ENCODE data around the gene ATP6V1E1.

ATP6V1E1 gene

DNA sequence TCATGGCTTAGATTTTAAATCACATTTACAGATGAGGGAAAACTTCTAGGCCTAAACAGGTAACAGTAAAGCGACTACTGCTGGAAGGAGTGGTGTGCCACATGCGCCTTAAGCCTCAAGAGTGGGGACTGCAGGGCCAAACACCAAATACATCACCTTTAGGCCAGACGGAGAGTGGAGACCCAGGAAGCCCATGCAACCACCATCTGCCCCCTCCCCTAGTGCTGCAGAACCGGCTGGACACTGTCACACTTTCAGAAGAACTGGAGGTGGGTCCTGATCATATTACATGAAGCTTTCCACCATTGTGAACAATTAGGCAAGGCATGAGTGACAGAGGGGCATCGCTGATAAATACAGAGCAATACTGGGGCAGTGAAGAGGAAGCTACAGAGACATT, 36.3 kb downstream of the ATP6V1E1 start:
- TF ChIP-seq, protein P1, sequence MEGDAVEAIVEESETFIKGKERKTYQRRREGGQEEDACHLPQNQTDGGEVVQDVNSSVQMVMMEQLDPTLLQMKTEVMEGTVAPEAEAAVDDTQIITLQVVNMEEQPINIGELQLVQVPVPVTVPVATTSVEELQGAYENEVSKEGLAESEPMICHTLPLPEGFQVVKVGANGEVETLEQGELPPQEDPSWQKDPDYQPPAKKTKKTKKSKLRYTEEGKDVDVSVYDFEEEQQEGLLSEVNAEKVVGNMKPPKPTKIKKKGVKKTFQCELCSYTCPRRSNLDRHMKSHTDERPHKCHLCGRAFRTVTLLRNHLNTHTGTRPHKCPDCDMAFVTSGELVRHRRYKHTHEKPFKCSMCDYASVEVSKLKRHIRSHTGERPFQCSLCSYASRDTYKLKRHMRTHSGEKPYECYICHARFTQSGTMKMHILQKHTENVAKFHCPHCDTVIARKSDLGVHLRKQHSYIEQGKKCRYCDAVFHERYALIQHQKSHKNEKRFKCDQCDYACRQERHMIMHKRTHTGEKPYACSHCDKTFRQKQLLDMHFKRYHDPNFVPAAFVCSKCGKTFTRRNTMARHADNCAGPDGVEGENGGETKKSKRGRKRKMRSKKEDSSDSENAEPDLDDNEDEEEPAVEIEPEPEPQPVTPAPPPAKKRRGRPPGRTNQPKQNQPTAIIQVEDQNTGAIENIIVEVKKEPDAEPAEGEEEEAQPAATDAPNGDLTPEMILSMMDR (IDR thresholded peaks at IDR 0.05; ENCODE audit: low read depth, low read length) = no peak
- TF ChIP-seq, protein P2, sequence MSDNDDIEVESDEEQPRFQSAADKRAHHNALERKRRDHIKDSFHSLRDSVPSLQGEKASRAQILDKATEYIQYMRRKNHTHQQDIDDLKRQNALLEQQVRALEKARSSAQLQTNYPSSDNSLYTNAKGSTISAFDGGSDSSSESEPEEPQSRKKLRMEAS (IDR thresholded peaks at IDR 0.05; ENCODE audit: low read depth, low read length) = no peak
- DNase-seq (ENCODE audit: low read depth) = no peak
- no peak overlapping the region for H3K4me3 ChIP-seq (ENCODE audit: low read depth, low read length)

DNA sequence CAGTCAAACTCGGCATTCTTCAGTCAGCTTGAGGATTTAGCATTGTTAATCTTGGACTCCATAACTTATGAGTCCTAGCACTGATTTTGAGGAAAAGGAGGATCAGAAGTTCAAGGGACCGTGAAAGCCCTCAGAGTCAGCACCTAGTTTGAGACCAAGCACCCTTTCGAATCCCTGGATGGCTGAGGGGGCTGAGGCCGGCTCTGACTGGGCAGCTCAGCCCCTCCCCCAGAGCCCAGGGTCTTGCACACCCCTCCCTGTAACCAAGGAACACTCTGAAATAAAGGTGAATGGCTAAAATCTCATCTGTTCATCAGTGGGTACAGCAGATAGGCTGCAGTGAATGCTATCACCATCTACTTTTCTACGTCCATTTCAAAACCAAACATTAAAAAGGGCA, 38.0 kb downstream of the ATP6V1E1 start:
- DNase-seq (ENCODE audit: low read depth) = no peak
- no peak overlapping the region for H3K4me3 ChIP-seq (ENCODE audit: low read depth, low read length)
- TF ChIP-seq, protein P1 (IDR thresholded peaks at IDR 0.05; ENCODE audit: low read depth, low read length) = no peak
- no peak for TF ChIP-seq MYC (IDR thresholded peaks at IDR 0.05; ENCODE audit: low read depth, low read length)
- TF ChIP-seq, protein P2 (IDR thresholded peaks at IDR 0.05; ENCODE audit: low read depth, low read length) = no peak
- no peak for TF ChIP-seq POLR2A (IDR thresholded peaks at IDR 0.05; ENCODE audit: extremely low read depth, insufficient read length)

DNA sequence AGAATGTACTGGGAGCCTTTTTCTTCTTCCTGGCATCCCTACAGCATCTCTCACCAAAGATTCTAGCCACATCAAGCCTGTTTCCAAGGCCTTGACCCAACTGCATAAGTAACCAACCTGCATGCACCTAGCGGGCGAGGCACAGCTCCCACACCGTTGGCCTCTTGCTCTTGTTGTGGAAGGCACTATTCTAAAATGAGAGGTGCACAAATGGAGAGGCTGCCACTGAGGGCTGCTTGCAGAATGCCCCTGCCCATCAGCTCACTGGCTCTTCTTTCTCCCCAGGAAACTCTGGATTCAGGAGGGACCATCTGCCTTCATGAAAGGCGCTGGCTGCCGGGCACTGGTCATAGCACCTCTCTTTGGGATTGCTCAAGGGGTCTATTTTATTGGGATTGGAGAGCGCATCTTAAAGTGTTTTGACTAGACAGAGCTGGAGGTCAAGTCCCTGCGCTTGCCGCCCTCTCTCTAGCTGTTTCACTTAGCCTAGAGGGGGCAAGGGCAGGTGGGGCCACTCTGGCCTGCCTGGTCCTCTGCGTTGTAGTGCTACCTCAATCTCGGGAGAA, 38.7 kb downstream of the ATP6V1E1 start:
- H3K4me3 ChIP-seq (ENCODE audit: low read depth, low read length) = no peak overlapping the region
- no peak for DNase-seq (ENCODE audit: low read depth)
- TF ChIP-seq, protein P2 (IDR thresholded peaks at IDR 0.05; ENCODE audit: low read depth, low read length) = no peak
- TF ChIP-seq MYC (IDR thresholded peaks at IDR 0.05; ENCODE audit: low read depth, low read length) = no peak
- TF ChIP-seq POLR2A (IDR thresholded peaks at IDR 0.05; ENCODE audit: extremely low read depth, insufficient read length) = no peak
- TF ChIP-seq, protein P1 (IDR thresholded peaks at IDR 0.05; ENCODE audit: low read depth, low read length) = no peak

DNA sequence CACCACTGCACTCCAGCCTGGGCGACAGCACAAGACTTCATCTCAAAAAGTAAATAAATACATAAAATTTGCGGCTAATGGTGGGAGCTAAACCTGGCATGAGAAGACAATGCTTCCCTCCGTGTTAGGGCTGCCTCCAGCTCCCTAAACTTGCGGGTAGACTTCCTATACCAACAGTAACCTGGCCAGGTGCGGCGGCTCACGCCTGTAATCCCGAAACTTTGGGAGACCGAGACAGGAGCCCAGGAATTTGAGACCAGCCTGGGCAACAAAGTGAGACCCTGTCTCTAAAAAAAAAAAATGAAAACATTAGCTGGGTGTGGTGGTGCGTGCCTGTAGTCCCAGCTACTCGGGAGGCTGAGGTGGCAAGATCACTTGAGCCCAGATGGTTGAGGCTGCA, 39.9 kb downstream of the ATP6V1E1 start:
- TF ChIP-seq, protein P1 (IDR thresholded peaks at IDR 0.05; ENCODE audit: low read depth, low read length) = no peak
- TF ChIP-seq POLR2A (IDR thresholded peaks at IDR 0.05; ENCODE audit: extremely low read depth, insufficient read length) (no peak), MYC (IDR thresholded peaks at IDR 0.05; ENCODE audit: low read depth, low read length) (no peak)
- TF ChIP-seq, protein P2 (IDR thresholded peaks at IDR 0.05; ENCODE audit: low read depth, low read length) = no peak
- DNase-seq (ENCODE audit: low read depth) = no peak
- H3K4me3 ChIP-seq (ENCODE audit: low read depth, low read length) = no peak overlapping the region

DNA sequence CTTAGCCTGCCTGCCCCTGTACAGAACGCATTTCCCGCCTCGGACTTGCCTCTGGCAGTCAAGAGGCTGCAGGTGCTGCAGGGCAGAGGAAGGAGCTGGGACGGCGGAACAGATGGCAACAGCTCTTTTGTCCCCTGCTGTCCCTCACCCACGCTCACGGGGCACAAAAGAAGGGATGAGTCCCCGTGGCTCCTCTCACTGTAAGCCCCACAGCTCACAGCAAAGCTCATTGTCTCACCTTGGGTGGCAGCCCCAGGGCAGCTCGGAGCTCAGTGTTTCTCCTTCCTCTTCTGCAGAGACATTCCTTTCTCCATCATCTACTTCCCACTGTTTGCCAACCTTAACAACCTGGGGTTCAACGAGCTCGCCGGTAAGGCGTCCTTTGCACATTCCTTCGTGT, 40.9 kb downstream of the ATP6V1E1 start:
- TF ChIP-seq MYC (IDR thresholded peaks at IDR 0.05; ENCODE audit: low read depth, low read length) (no peak), POLR2A (IDR thresholded peaks at IDR 0.05; ENCODE audit: extremely low read depth, insufficient read length) (no peak)
- TF ChIP-seq, protein P1 (IDR thresholded peaks at IDR 0.05; ENCODE audit: low read depth, low read length) = no peak
- TF ChIP-seq, protein P2 (IDR thresholded peaks at IDR 0.05; ENCODE audit: low read depth, low read length) = no peak
- no peak overlapping the region for H3K4me3 ChIP-seq (ENCODE audit: low read depth, low read length)
- DNase-seq (ENCODE audit: low read depth) = no peak
